HG02943 (cell line): ENCODE measurements around the gene TARS3.
"Not testable (repeated sequence)": the region's sequence is repeated elsewhere in the genome, so short reads cannot be mapped to it uniquely, and the experiment has no call there.

Experiments
- ATAC-seq: cut with Tn5 transposase; IDR thresholded peaks from one replicate; pipeline ENCODE4 v1.9.1; 2021; ENCODE audit warnings: mild to moderate bottlenecking, low read depth, moderate library complexity; ENCODE audit not compliant: unreplicated experiment

TARS3 gene

DNA sequence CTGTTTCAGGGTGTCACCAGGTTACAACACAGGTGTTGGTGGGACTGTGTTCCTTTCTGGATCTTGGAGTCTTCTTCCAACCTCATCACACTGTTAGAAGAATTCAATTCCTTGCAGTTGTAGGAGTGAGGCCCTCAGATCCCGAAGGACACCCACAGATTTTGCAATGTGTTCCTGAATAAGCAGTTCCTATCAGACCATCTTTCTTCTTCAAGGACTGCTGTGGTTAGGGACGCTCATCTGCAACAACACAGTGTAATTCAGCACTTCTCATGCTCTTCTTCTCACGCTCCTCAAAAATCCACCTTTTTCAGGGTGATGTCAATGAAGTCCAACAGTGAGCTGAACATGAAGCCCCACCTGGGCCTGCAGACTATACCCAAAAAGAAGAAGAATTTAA, 90.9 kb downstream of the TARS3 start:
- no peak for ATAC-seq

DNA sequence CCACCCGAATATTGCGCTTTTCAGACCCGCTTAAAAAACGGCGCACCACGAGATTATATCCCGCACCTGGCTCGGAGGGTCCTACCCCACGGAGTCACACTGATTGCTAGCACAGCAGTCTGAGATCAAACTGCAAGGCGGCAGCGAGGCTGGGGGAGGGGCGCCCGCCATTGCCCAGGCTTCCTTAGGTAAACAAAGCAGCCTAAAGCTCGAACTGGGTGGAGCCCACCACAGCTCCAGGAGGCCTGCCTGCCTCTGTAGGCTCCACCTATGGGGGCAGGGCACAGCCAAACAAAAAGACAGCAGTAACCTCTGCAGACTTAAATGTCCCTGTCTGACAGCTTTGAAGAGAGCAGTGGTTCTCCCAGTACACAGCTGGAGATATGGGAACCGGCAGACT, 97.5 kb downstream of the TARS3 start:
- not testable (repeated sequence) for ATAC-seq

DNA sequence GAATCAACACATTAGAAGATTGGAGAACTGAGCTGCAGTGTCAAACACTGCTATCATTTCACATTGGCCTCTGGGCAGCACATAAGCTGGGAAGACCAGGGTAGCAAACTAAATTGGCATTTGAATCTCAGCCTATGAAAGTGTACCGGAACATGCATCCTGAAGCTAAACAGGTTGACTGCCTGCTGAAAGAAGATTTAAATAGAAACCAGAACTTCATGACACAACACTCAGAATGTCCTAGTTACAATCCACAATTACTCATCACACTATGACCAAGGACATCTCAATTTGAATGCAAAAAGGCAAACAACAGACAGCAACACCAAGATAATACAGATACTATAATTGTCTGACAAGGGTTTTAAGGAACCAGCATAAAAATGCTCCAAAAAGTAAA, 98.3 kb downstream of the TARS3 start:
- no peak for ATAC-seq

DNA sequence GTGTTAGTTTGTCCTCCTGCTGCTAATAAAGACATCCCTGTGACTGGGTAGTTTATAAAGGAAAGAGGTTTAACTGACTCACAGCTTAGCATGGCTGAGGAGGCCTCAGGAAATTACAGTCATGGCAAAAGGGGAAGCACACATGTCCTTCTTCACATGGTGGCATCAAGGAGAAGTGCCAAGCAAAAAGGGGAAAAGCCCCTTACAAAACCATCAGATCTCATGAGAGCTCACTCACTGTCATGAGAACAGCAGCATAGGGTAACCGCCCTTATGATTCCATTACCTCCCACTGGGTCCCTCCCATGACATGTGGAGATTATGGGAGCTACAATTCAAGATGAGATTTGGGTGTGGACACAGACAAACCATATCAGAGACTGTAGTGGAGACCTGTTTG, 99.1 kb downstream of the TARS3 start:
- ATAC-seq = no peak

DNA sequence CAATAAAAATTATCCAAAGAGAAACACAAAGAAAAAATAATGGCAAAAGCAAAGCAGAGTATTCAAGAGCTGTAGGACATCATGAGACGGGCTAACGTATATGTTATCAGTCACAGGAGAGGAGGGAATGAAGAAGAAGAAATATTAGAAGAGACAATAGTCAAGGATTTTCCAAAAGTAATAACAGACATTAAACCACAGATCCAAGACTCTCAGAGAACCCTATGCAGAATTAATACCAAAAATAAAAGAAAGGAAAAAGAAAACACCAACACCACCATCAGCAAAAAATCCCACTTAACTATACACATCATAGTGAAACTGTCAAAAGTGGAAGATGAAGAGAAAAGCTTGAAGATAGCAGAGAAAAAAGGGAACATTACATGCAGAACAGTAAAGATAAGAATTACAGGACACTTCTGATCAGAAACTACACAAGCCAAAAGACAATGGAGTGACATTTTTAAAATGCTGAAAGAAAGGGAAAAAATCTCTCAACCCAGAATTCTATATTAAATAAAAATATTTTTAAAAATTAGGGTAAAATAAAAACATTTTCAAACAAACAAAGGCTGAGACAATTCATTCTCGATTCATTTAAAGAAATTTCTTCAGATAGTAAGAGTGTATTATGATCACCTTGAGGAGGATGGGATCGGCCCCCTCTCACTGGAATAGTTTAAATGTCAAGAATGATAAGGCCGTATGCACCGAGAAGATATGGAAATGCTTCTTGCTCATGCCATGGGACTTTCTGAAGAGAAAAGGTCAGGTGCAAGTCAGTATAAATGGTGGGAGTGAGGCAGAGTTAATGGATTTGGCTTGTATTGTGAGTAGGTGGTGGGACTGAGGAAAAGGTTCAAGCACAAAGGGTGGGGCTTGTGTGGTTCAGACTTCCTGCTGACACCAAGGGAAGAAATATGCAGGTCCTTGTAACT, 100.6 kb downstream of the TARS3 start:
- no peak for ATAC-seq

DNA sequence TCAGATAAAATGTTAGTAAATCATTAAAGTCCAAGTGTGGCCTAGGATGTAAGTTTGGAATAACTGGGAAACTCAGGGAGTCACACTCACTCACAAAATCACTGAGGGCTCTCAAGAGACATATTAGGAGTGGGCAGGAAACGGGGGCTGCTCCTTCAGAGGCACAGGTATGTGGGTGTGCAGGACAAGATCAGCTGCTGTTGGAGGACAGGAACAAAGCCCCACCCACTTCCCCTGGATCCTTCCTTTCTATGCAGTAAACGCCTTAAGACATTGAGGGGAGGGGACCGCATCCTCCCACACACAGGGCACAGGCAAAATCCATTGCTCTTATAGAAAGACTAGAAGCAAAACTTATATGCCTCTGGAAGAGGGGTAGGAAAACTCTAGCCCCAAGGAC, 102.3 kb downstream of the TARS3 start:
- ATAC-seq = no peak

DNA sequence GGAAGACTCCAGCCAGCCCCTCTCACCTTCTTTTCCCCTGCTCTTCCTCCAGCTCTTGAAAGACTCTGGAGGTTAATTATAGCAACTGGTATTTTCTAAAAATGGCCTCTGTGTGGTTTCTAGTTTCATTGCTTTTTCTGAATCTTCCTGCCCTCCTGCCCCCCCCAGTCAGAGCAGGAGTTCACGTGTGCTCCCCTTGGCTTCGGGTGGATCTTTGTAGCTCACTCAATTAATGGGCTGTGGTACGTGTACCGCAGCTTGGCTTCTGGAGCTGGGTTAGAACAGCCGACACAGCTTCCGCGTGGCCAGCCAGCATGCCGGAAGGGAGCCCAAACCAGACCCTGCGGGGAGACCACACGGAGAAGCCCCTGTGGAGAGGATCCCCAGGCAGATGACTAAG, 103.6 kb downstream of the TARS3 start:
- ATAC-seq = no peak

DNA sequence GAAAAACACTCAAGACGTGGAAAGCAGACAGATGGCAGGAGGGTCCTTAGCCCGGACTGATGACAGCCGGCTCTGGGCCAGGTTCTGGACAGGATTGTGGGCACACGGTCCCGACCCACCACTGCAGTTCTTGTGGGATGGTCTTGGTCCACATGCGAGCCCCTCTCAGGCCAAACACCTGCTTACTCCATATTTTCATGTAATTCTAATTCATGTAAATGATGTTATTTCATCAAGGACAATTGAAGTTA, 104.7 kb downstream of the TARS3 start:
- no peak for ATAC-seq

DNA sequence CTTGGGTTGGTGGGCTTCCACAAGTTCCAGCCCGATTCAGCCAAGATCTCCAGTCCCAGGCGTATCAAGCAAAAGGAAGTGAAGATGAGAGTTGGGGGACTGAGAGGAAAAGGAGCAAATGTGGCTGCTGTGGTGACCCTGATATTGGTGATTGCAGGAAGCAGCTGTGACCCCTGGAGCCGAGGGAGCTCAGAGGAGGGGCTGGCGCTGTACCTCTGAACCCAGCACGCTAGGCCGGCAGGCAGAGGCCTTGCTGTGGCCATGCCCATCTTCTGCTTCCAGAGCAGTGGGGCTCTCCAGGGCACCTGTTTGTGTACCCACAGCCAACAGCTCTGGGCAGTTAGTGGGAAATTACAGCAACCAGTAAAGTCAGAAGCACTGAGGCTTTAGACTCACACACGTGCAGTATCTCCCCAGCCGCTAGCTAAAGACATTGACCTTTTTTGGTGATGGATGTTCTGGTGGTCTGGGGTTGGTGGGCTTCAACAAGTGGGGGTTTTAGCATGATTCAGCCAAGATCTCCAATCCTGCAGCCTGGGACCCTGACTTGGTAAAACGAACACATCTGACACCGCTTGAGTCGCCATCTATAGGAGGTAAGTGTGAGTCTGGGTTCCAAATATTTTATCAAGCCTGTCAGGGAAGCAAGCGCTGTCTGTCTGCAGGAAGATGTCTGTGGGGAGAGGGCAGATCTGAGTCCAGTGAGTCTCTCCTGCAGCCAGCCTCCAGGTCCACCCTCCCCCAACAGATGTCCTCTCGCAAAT, 105.2 kb downstream of the TARS3 start:
- ATAC-seq = no peak

DNA sequence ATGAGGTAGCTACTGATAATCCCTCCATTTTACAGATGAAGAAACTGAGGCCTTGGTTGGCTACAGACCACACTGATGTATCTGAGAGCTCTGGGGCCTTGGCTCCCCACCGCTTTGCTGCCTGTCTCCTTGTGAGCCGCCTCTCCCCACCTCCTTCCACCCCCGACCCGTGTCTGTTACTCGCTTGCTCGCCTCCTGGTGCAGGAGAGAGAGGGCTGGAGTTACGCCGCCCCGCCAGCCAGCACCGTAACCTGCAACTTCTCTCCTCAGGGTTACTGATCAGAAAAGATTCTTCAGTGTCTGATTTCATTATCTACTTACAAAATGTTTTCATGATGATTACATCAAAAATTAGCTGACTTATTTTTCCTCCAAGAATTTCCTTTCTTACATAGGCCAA, 106.2 kb downstream of the TARS3 start:
- no peak for ATAC-seq

DNA sequence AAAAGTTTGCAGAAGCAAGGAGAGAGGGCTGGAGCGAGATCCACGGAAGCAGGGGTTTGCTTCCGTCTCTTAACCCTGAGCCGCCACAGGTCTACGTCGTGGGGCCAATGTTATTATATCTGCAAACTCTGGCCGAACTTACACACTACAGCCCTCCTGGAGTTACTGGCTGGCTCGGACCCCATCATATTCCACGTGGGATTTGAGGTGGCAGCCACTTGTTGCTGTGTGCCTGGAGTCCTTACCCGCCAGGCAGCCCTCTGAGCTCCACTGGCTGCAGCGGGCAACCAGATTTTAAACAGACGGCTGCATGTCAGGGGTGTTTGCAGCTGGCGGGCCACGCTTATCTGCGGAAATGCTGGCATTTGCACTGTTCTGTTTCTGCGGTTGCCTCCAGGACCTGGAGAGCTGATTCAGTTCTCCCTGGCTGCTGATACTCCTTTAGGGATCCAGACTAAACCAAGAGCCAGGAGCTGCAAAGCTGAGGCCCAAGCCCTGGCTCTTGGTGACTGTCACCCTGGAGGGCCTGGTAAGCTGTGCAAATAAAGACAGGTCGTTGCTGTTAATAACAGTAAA, 106.8 kb downstream of the TARS3 start:
- no peak for ATAC-seq

DNA sequence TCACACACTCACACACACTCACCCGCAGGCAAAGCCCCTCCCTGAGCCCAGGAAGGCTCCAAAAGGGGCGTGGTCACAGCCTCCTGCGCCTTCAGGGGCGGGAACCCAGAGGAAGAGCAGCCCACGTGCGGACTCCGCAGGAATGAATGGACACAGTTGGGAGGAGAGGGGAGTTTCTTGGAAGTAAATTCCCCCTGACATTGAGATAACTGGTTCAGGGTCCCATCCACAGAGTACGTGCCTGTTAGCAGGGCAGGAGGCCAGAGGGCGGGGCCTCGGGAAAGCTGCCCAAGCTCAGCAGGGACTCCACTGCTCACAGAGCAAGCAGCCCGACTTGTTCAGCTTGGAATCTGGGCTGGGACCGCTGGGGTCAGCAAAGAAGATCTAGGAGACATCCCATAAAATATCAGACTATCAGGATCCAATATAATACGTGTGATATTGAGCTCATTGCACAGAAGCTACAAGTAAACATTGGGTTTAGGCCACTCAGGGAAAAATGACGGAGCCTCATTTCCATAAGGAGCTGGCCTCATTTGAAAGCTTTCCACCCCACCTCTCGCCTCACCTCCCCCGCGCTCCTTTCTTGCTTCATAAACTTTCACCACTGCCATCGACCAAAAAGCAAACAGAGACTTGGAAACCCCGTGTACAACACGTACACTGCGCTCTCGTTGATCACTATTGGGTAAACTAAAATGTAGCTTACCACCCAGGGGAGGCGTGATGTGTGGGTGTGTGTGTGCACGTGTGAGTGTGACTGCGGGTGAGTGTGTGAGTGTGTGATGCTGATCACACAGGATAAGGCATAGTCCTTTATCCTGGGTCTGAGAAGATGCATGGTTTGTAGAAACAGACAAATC, 108.1 kb downstream of the TARS3 start:
- no peak for ATAC-seq

DNA sequence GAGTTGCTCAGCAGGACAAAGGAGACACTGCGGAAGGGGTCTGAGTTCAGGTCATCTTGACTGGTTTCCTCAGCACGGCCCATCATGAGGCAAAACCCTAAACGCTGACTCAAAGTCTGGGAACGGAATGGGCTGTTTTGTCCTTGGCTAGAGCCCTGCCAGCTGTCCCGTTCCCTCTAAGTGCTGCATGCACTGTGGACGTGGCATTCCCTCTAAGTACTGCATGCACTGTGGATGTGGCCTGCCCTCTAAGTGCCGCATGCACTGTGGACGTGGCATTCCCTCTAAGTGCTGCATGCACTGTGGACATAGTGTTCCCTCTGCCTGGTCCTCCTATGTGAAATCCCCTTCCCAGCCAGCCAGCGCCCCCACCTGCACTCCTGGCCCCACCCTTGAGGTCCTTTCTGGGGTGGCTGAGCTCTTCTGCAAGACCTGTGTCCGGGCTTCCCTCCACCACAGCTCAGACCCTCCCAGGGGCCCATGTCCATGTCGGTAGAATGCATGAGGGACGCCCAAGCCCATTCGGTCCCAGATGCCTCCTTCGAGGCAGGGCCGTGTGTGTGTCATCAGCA, 108.8 kb downstream of the TARS3 start:
- no peak for ATAC-seq

DNA sequence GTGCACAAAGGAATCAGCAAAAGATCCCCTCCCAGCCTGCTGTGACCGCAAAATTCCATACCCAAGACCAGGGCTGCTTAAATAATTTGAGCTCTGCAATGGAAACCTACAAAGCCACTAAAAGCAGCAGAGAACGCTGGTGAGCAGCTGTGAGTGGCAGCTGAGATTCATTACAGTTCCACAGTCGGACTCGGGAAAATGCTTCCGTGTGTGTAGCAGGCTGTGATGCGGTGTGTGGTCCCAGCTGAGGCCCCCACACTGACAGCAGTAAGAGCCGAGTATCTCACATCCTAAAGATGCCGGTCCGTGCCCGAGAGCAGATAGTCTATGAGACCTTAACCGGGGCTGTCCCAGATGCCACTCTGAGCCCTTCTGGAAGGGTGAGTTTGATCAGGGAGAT, 109.5 kb downstream of the TARS3 start:
- ATAC-seq = no peak

DNA sequence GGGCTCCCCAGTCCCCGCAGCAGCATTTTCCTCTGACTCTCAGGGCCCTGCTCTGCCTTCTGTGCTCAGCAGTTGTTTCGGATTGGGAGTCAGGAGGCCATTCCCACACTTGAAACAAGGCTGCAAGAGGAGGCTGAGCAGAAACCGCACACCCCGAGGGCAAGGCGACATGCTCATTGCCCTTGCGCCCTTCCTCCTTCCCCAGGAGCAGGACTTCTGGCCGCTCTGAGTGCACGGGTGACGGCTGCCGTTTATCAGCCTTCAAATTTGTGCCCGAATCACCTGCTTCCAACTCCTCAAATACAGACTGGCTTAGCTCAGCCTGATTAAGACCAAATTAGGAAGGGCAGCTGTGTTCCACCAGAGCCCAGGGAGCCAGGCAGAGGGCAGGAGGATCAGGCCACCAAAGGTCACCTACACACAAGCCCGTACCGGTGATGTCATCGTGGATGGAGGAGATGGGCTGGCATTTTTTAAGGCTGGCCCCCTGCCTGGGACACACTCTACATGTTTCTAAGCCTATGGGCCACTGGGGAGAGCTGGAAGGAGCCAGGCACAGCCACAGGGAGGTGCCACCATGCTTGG, 110.2 kb downstream of the TARS3 start:
- ATAC-seq = no peak

DNA sequence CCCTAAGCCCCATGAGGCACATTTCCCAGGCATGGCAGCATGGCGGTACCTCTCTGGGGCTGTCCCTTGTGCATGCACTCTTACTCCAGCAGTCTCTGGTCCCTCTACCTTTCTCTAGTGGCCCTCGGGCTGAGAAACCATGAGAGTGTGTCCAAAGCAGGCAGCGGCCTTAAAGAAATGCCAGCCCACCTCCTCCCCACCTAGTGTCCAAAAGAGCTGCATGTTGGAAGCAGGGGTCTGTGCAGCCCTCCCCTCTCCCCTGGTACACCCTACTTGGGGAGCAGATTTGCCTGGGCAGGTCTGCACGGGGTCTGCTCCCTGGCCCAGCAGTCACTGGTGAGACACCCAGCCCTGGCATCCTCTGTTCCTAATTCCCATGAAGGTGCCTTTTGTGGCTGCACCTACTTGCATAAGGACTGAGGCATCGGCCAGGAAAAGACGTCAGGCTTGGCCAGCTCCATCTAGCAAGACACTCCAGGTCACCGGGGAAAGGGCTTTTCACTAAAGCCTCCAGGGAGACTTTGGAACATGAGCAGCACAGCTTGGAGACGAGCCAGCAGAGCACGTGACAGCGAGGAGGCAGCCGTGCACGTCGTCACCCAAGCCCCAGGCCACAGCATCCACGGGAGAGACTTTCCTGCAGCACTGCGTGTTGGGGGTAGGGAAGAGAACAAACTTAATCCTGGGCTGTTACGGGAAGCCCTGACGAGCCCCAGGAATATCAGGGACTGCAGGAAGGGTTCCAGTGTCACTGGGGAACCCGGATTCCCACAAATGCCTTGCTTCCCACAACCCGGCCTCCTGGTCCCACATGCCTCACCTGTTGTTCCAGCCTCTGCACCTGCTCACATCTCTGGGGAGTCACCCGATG, 110.9 kb downstream of the TARS3 start:
- ATAC-seq = no peak

DNA sequence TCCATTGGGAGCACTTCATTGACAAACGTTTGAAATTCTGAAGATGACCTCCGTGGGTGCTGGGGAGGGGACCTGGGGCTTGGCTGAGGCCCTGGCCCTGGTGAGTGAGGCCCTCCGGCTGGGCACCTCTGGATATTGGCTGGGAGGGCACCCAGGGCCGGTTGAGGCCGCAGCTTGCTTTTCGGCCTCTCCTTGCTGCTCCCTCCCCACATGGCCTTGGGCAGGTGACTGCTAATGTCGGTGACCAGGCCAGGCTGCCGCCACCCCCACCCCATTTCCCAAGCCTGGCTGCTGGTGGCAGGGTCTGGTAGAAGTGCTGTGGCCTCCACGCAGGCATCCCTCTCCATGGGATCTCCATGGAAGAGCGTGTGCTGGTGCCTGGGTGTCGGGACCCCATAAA, 111.6 kb downstream of the TARS3 start:
- no peak for ATAC-seq

DNA sequence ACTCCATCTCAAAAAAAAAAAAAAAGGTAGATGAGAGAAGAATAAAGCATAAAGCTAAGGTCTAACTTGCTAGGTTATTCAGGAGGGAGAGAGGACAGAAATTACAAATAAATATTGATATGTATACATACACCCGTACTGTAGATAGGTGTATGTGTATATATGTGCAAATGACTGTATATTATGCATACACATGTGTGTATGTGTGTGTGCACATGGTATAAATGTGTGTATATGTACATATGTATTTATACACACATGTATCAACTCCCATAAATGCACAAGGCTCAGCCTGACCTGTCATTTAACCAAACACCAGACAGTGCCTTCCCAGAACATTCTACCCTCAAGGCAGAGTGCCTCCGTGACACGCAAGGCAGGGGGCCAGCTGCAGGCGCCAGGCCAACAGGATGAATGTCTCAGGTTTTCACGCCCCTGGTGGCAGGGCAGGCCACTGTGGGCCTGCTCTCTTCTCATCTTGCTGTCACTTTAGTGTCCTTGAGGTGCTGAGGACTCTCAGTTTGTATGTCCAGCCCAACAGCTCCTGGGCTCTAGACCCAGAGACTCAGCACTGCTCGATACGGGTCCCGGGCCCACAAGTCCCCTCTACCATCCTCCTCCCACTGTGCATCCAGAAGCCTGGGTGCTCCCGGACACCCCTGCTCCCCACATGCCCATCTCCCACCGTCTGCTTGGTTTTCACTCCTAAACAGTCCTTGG, 112.5 kb downstream of the TARS3 start:
- no peak for ATAC-seq

DNA sequence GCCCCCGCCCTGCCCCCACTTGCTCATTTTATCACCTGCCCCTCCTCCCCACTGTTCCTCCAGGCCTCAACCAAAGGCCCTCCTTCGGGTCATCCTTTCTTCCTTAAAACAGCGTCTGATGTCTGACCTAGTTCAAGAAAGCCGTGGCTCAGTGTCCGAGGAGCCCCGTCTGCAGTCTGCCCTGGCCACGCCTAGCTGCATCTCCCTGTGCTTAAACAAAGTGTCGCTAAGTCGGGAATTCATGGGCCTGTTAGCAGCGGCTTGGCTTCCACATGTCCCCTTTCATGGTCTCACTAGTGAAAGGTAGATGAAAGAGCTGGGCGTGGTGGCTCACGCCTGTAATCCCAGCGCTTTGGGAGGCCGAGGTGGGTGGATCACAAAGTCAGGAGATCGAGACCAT, 113.3 kb downstream of the TARS3 start:
- ATAC-seq = no peak
